ENCODE results near the gene FAM200C. TPM values are rescaled to one million over a fixed set of nuclear protein-coding genes. Genes with fewer than 3 reads are reported as not detected.

The FAM200C gene
- total and polyA plus RNA-seq, 2 of the 13 experiments (the other 11 are each of a cell fraction or from before 2014, with no cell fraction given) = 3.2 to 4.7 TPM

GRCh38 chr5:160356550-160357347 lies 43.1 kb downstream of the FAM200C start:
- BruUV-seq (replicated peaks) = no TSS peak
- DNase-seq (ENCODE audit: low spot score) = no peak
- H3K27ac ChIP-seq (ENCODE audit: extremely low read length, insufficient read depth, low read length) = no peak overlapping the region
- TF ChIP-seq MEIS2 (CRISPR knock-in tag; IDR thresholded peaks at IDR 0.05) = no peak
- TF ChIP-seq ZNF275 (CRISPR knock-in tag; IDR thresholded peaks at IDR 0.05; ENCODE audit: borderline replicate concordance) = no peak
- no peak for TF ChIP-seq ZGPAT (CRISPR knock-in tag; IDR thresholded peaks at IDR 0.05)
- no peak for TF ChIP-seq ZFP90 (CRISPR knock-in tag; IDR thresholded peaks at IDR 0.05; ENCODE audit: borderline replicate concordance)
- no peak for TF ChIP-seq HMGXB3 (CRISPR knock-in tag; IDR thresholded peaks at IDR 0.05; ENCODE audit: borderline replicate concordance)
- TF ChIP-seq AGO2 (optimal IDR thresholded peaks at IDR 0.05; ENCODE audit: low read depth, low read length) = no peak
- TF ChIP-seq MED1 (CRISPR knock-in tag; IDR thresholded peaks at IDR 0.05) = no peak
- TF ChIP-seq RAD51 (IDR thresholded peaks at IDR 0.05; ENCODE audit: borderline replicate concordance) = no peak
- TF ChIP-seq ZFY (CRISPR knock-in tag; IDR thresholded peaks at IDR 0.05) = no peak
- no peak for TF ChIP-seq ZNF543 (CRISPR knock-in tag; IDR thresholded peaks at IDR 0.05)
- no peak for TF ChIP-seq ZNF766 (CRISPR knock-in tag; IDR thresholded peaks at IDR 0.05; ENCODE audit: borderline replicate concordance)
- no peak for TF ChIP-seq SP5 (CRISPR knock-in tag; IDR thresholded peaks at IDR 0.05; ENCODE audit: borderline replicate concordance, low read depth)
- no peak for TF ChIP-seq TEAD3 (CRISPR knock-in tag; optimal IDR thresholded peaks at IDR 0.05; ENCODE audit: borderline replicate concordance)
- no peak overlapping the region for H2AFZ ChIP-seq (ENCODE audit: low read length)
- H3K4me2 ChIP-seq (ENCODE audit: low read depth, low read length) = no peak overlapping the region
- POLR2A ChIA-PET = no interaction called here
- no peaks in the 10 kb centered on the region for H3K9me3 ChIP-seq (ENCODE audit: low read length)
- H3K27me3 ChIP-seq (ENCODE audit: control insufficient read depth in 1 of 2, insufficient read depth in 2 of 2, low read length in 2 of 2) = no peaks in the 10 kb centered on the region; a peak in 3 of 5 replicates
- no peak for ATAC-seq
- no peaks in the 10 kb centered on the region for H3K79me2 ChIP-seq (ENCODE audit: insufficient read depth, low read length)
- H3K4me3 ChIP-seq (replicated peaks in 1 of 3; ENCODE audit: insufficient read depth in 1 of 3, low read depth in 2 of 3, low read length in 3 of 3) = no peak overlapping the region
- no peaks in the 10 kb centered on the region for H4K20me1 ChIP-seq (ENCODE audit: insufficient read depth, low read length)
- in situ Hi-C loops (cut with HindIII; ENCODE audit: extremely low pct_ligation_motif_present, low pct_unique_long_range_greater_than_20kb) = no loop called here
- 16% methylated on average over 5 of the region's 7 CpGs for WGBS (ENCODE audit: low lambda C conversion rate)
- H3K9ac ChIP-seq (ENCODE audit: insufficient read depth, low read depth, low read length) = no peak overlapping the region
- CTCF ChIA-PET (ENCODE audit: low intra/inter-chr PET ratio, low total read pairs) = no interaction called here
- no peak for FAIRE-seq
- no peaks in the 10 kb centered on the region for H3K36me3 ChIP-seq (replicated peaks in 1 of 2; ENCODE audit: control insufficient read depth in 1 of 2, insufficient read depth in 2 of 2, low read length in 2 of 2)
- no peaks in the 10 kb centered on the region for H3K4me1 ChIP-seq (ENCODE audit: insufficient read depth, low read length)
- intact Hi-C loops (cut with micrococcal nuclease; ENCODE audit: unreplicated experiment) = no loop called here

Data from HepG2 (cell line).